HepG2 (cell line): ENCODE results near the gene UBA6. TPM values are rescaled to one million over a fixed set of nuclear protein-coding genes. Genes with fewer than 3 reads are reported as not detected.

Experiments used
- ATAC-seq: fragments of 200-7000 bp; cut with Tn5 transposase; 3 replicates; pipeline ENCODE4 v1.9.1; 2020; ENCODE audit warnings: mild to moderate bottlenecking, moderate library complexity
- BruUV-seq: library from RNA; stranded (reverse); fragments of 400-500 nt; replicated peaks from 2 replicates; lab custom pipeline; 2021; lab: Mats Ljungman, UMichigan
- CTCF ChIA-PET: fragments of 300-600 bp; formaldehyde crosslinking; extraction: SDS; loops from one replicate; lab custom pipeline; 2021; ENCODE audit warnings: low total read pairs, inconsistent platforms, low intra/inter-chr PET ratio; lab: Yijun Ruan, JAX
- POLR2A ChIA-PET: fragments of 350-600 bp; sonication (Branson Sonifier 250); formaldehyde crosslinking; loops from one replicate; lab custom pipeline; 2020; ENCODE audit warnings: antibody characterized with exemption, inconsistent platforms; lab: Yijun Ruan, JAX
- DNase-seq: peaks from one replicate; pipeline ENCODE4 v3.0.0-alpha.2; 2015; ENCODE audit warnings: low spot score
- FAIRE-seq: peaks from 3 replicates; lab custom pipeline; 2011; peaks lifted over from hg19 to GRCh38; lab: Jason Lieb, UNC
- H2AFZ ChIP-seq: one replicate; pipeline ENCODE4 v1.6.1; 2011; ENCODE audit warnings: low read length, inconsistent platforms
- H3K27ac ChIP-seq: fragments of 300-600 bp; 3 replicates; pipeline ENCODE4 v1.8.0; 2011; ENCODE audit warnings: mixed run types, mild to moderate bottlenecking, mixed read lengths, low read length, inconsistent platforms; ENCODE audit not compliant: insufficient read depth; ENCODE audit errors: extremely low read length
- H3K27me3 ChIP-seq, 2 experiments: fragments of 200-600 bp in 1 of 2; 2 replicates in 1 of 2; 3 replicates in 1 of 2; pipeline versions ENCODE4 v1.6.0 to v1.8.0; 2011; ENCODE audit warnings: low read length in 2 of 2, mild to moderate bottlenecking in 2 of 2, moderate library complexity in 2 of 2, inconsistent platforms in 1 of 2; ENCODE audit not compliant: insufficient read depth in 2 of 2, control insufficient read depth in 1 of 2
- H3K36me3 ChIP-seq, 2 experiments: fragments of 200-600 bp in 1 of 2; replicated peaks in 1 of 2; 2 replicates in 1 of 2; 3 replicates in 1 of 2; pipeline versions ENCODE4 v1.5.1 to v1.8.0; 2011; ENCODE audit warnings: low read length in 2 of 2, inconsistent platforms in 1 of 2; ENCODE audit not compliant: insufficient read depth in 2 of 2, control insufficient read depth in 1 of 2
- H3K4me1 ChIP-seq: 2 replicates; pipeline ENCODE4 v1.5.1; 2012; ENCODE audit warnings: low read length, inconsistent platforms; ENCODE audit not compliant: insufficient read depth
- H3K4me2 ChIP-seq: 2 replicates; pipeline ENCODE4 v1.6.0; 2011; ENCODE audit warnings: low read depth, low read length, inconsistent platforms
- H3K4me3 ChIP-seq, 3 experiments: fragments of 200-600 bp in 1 of 3; sonication (generic), shearing (Covaris generic) in 1 of 3; replicated peaks in 1 of 3; 2 replicates each; pipeline ENCODE4 v1.5.1; 2011 to 2016; ENCODE audit warnings: low read length in 3 of 3, inconsistent platforms in 2 of 3, low read depth in 2 of 3, mild to moderate bottlenecking in 2 of 3, control low read depth in 1 of 3, mixed read lengths in 1 of 3; ENCODE audit not compliant: insufficient read depth in 1 of 3
- H3K79me2 ChIP-seq: one replicate; pipeline ENCODE4 v1.6.1; 2011; ENCODE audit warnings: low read length, inconsistent platforms; ENCODE audit not compliant: insufficient read depth
- H3K9ac ChIP-seq: 2 replicates; pipeline ENCODE4 v1.6.0; 2011; ENCODE audit warnings: mild to moderate bottlenecking, low read depth, low read length, inconsistent platforms; ENCODE audit not compliant: insufficient read depth
- H3K9me3 ChIP-seq: 2 replicates; pipeline ENCODE4 v1.5.1; 2012; ENCODE audit warnings: mild to moderate bottlenecking, low read length
- H4K20me1 ChIP-seq: 2 replicates; pipeline ENCODE4 v1.6.0; 2011; ENCODE audit warnings: inconsistent platforms, mild to moderate bottlenecking, low read length, moderate library complexity; ENCODE audit not compliant: insufficient read depth
- ARNTL ChIP-seq: sonication (generic); formaldehyde crosslinking; IDR thresholded peaks from 2 replicates; pipeline ENCODE4 v1.4.0; 2020; ENCODE audit warnings: mild to moderate bottlenecking, missing genetic modification reagents
- MEIS1 ChIP-seq: sonication (generic); formaldehyde crosslinking; IDR thresholded peaks from 2 replicates; pipeline ENCODE4 v1.9.0; 2021; ENCODE audit warnings: mild to moderate bottlenecking, missing genetic modification reagents, moderate library complexity, borderline replicate concordance
- NFATC3 ChIP-seq: sonication (generic); formaldehyde crosslinking; IDR thresholded peaks from 2 replicates; pipeline ENCODE4 v1.5.1; 2020; ENCODE audit warnings: mild to moderate bottlenecking, missing genetic modification reagents
- NONO ChIP-seq, 2 experiments: fragments of 450-650 bp in 1 of 2; sonication (generic) in 1 of 2; formaldehyde crosslinking in 1 of 2; IDR thresholded peaks in 1 of 2; conservative IDR thresholded peaks in 1 of 2; 2 replicates each; pipeline versions ENCODE4 v1.6.1 to v1.8.0; 2017 to 2022; ENCODE audit warnings: mild to moderate bottlenecking in 1 of 2, missing genetic modification reagents in 1 of 2, moderate library complexity in 1 of 2
- ZMYM3 ChIP-seq: sonication (generic); formaldehyde crosslinking; IDR thresholded peaks from 2 replicates; pipeline ENCODE4 v1.5.1; 2020; ENCODE audit warnings: mild to moderate bottlenecking, missing genetic modification reagents
- ZNF24 ChIP-seq: fragments of 450-650 bp; IDR thresholded peaks from 2 replicates; pipeline ENCODE4 v1.6.1; 2017; ENCODE audit warnings: antibody characterized with exemption, mild to moderate bottlenecking
- ZNF567 ChIP-seq: sonication (generic); formaldehyde crosslinking; IDR thresholded peaks from 2 replicates; pipeline ENCODE4 v1.8.1; 2023; ENCODE audit warnings: mild to moderate bottlenecking, missing genetic modification reagents, borderline replicate concordance
- ZNF644 ChIP-seq: IDR thresholded peaks from 2 replicates; pipeline ENCODE4 v1.6.1; 2016; ENCODE audit warnings: low read depth
- ZNF816 ChIP-seq: sonication (generic); formaldehyde crosslinking; IDR thresholded peaks from 2 replicates; pipeline ENCODE4 v1.8.0; 2022; ENCODE audit warnings: missing genetic modification reagents, mild to moderate bottlenecking, borderline replicate concordance
- ZNF839 ChIP-seq: sonication (generic); formaldehyde crosslinking; IDR thresholded peaks from 2 replicates; pipeline ENCODE4 v1.4.0; 2020; ENCODE audit warnings: missing genetic modification reagents, mild to moderate bottlenecking, borderline replicate concordance
- WGBS: methylation state at CpG from one replicate; pipeline ENCODE4 v1.1.6; 2017; ENCODE audit warnings: low lambda C conversion rate; 5-methylcytosine and 5-hydroxymethylcytosine counted together
- in situ Hi-C: cut with HindIII; loops from 2 replicates; pipeline ENCODE4 v1.10.0; 2017; ENCODE audit warnings: low pct_unique_long_range_greater_than_20kb; ENCODE audit not compliant: extremely low pct_ligation_motif_present
- intact Hi-C: fragments of 100-400 bp; cut with micrococcal nuclease; formaldehyde crosslinking; loops from one replicate; pipeline ENCODE4 v1.10.0; 2022; ENCODE audit not compliant: unreplicated experiment
- polyA plus RNA-seq, 8 experiments: library from polyadenylated mRNA; depleted of rRNA in 3 of 8; stranded (reverse) in 7 of 8; unstranded in 1 of 8; fragments of >200 nt; fragmentation: Illumina TruSeq in 4 of 8; extraction: Trizol in 4 of 8; gene quantifications; 2 replicates each; pipeline versions ENCODE4 v1.2.1 to v1.2.3, GENCODE V29; 2011 to 2016; ENCODE audit warnings: low read depth in 4 of 8, missing spikeins in 1 of 8, mixed read lengths in 1 of 8; ENCODE audit not compliant: insufficient read depth in 1 of 8
- total RNA-seq, 5 experiments: library from RNA; depleted of rRNA; stranded (reverse); fragments of >200 nt; fragmentation: Illumina TruSeq; extraction: Trizol; gene quantifications; 2 replicates each; pipeline ENCODE4 v1.2.3, GENCODE V29; 2016; ENCODE audit warnings: low read depth in 1 of 5
- TF ChIP-seq, protein P1 (sequence below): sonication (generic); formaldehyde crosslinking; IDR thresholded peaks from 2 replicates; pipeline ENCODE4 v1.5.1; 2020; ENCODE audit warnings: mild to moderate bottlenecking, missing genetic modification reagents, borderline replicate concordance
- TF ChIP-seq, protein P2 (sequence below): sonication (generic); formaldehyde crosslinking; IDR thresholded peaks from 2 replicates; pipeline ENCODE4 v1.4.0; 2020; ENCODE audit warnings: mild to moderate bottlenecking, missing genetic modification reagents
- TF ChIP-seq, protein P3 (sequence below): IDR thresholded peaks from 2 replicates; pipeline ENCODE4 v1.6.1; 2016; ENCODE audit warnings: low read depth, borderline replicate concordance
- TF ChIP-seq, protein P4 (sequence below): sonication (generic); formaldehyde crosslinking; IDR thresholded peaks from 2 replicates; pipeline ENCODE4 v1.5.1; 2020; ENCODE audit warnings: mild to moderate bottlenecking, missing genetic modification reagents, borderline replicate concordance
- TF ChIP-seq, protein P5 (sequence below): sonication (generic); formaldehyde crosslinking; IDR thresholded peaks from 2 replicates; pipeline ENCODE4 v1.8.0; 2023; ENCODE audit warnings: mild to moderate bottlenecking, missing genetic modification reagents

Gene UBA6
- total and polyA plus RNA-seq, 2 of the 13 experiments (the other 11 are each of a cell fraction or from before 2014, with no cell fraction given) = 33.3 to 75.4 TPM

DNA sequence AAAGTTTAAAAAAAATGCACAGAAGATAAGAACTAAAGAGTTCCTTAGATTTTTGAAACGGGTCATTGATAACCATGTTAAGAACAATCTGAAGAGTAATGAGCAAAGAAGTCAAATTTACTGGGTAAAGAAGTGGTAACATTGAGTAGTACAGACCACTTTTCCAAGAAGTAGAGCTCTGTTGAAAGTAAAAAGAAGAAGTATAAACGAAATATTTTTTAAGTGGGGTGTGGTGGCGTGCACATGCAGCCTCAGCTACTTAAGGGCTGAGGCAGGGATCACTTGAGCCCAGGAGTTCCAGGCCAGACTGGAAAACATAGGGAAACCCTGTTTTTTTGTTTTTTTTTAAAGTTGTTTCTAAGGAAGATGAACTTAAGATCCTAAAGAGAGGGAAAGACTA lies 68.5 kb downstream of the UBA6 start:
- Histone ChIP-seq H4K20me1 (no peaks in the 10 kb centered on the region), H2AFZ (no peak overlapping the region), H3K27ac (no peak overlapping the region), H3K27me3 (no peaks in the 10 kb centered on the region), H3K4me2 (no peak overlapping the region), H3K9me3 (no peaks in the 10 kb centered on the region), H3K9ac (no peak overlapping the region), H3K79me2 (no peaks in the 10 kb centered on the region), H3K4me1 (no peaks in the 10 kb centered on the region), H3K4me3 (no peak overlapping the region), H3K36me3 (peaks cover 4 to 61% of the 10 kb centered on the region in 2 experiments)
- BruUV-seq = no TSS peak
- ATAC-seq (no peak), DNase-seq (no peak), FAIRE-seq (no peak)
- WGBS = 93% methylated on average over 3 of the region's 3 CpGs
- in situ Hi-C loops = no loop called here
- CTCF ChIA-PET = no interaction called here
- POLR2A ChIA-PET = no interaction called here
- intact Hi-C loops = no loop called here
- no peak for TF ChIP-seq ZNF839 (CRISPR knock-in tag)
- TF ChIP-seq, protein P1, sequence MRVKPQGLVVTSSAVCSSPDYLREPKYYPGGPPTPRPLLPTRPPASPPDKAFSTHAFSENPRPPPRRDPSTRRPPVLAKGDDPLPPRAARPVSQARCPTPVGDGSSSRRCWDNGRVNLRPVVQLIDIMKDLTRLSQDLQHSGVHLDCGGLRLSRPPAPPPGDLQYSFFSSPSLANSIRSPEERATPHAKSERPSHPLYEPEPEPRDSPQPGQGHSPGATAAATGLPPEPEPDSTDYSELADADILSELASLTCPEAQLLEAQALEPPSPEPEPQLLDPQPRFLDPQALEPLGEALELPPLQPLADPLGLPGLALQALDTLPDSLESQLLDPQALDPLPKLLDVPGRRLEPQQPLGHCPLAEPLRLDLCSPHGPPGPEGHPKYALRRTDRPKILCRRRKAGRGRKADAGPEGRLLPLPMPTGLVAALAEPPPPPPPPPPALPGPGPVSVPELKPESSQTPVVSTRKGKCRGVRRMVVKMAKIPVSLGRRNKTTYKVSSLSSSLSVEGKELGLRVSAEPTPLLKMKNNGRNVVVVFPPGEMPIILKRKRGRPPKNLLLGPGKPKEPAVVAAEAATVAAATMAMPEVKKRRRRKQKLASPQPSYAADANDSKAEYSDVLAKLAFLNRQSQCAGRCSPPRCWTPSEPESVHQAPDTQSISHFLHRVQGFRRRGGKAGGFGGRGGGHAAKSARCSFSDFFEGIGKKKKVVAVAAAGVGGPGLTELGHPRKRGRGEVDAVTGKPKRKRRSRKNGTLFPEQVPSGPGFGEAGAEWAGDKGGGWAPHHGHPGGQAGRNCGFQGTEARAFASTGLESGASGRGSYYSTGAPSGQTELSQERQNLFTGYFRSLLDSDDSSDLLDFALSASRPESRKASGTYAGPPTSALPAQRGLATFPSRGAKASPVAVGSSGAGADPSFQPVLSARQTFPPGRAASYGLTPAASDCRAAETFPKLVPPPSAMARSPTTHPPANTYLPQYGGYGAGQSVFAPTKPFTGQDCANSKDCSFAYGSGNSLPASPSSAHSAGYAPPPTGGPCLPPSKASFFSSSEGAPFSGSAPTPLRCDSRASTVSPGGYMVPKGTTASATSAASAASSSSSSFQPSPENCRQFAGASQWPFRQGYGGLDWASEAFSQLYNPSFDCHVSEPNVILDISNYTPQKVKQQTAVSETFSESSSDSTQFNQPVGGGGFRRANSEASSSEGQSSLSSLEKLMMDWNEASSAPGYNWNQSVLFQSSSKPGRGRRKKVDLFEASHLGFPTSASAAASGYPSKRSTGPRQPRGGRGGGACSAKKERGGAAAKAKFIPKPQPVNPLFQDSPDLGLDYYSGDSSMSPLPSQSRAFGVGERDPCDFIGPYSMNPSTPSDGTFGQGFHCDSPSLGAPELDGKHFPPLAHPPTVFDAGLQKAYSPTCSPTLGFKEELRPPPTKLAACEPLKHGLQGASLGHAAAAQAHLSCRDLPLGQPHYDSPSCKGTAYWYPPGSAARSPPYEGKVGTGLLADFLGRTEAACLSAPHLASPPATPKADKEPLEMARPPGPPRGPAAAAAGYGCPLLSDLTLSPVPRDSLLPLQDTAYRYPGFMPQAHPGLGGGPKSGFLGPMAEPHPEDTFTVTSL (CRISPR knock-in tag) = no peak
- TF ChIP-seq ZNF644 (CRISPR knock-in tag) = no peak
- TF ChIP-seq, protein P2, sequence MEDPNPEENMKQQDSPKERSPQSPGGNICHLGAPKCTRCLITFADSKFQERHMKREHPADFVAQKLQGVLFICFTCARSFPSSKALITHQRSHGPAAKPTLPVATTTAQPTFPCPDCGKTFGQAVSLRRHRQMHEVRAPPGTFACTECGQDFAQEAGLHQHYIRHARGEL (CRISPR knock-in tag) = no peak
- no peak for TF ChIP-seq ZNF567 (CRISPR knock-in tag)
- TF ChIP-seq, protein P3, sequence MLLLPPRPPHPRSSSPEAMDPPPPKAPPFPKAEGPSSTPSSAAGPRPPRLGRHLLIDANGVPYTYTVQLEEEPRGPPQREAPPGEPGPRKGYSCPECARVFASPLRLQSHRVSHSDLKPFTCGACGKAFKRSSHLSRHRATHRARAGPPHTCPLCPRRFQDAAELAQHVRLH (CRISPR knock-in tag) = no peak
- no peak for TF ChIP-seq MEIS1
- no peak for TF ChIP-seq NFATC3 (CRISPR knock-in tag)
- no peak for TF ChIP-seq ZNF24
- TF ChIP-seq NONO (IDR thresholded peaks at IDR 0.05) = no peak
- no peak for TF ChIP-seq NONO (CRISPR knock-in tag; conservative IDR thresholded peaks at IDR 0.05)
- no peak for TF ChIP-seq ZMYM3 (CRISPR knock-in tag)
- TF ChIP-seq ARNTL (CRISPR knock-in tag) = no peak
- TF ChIP-seq, protein P4, sequence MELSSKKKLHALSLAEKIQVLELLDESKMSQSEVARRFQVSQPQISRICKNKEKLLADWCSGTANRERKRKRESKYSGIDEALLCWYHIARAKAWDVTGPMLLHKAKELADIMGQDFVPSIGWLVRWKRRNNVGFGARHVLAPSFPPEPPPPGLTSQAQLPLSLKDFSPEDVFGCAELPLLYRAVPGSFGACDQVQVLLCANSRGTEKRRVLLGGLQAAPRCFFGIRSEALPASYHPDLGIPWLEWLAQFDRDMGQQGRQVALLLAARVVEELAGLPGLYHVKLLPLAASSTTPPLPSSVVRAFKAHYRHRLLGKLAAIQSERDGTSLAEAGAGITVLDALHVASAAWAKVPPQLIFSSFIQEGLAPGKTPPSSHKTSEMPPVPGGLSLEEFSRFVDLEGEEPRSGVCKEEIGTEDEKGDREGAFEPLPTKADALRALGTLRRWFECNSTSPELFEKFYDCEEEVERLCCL (CRISPR knock-in tag) = no peak
- TF ChIP-seq, protein P5, sequence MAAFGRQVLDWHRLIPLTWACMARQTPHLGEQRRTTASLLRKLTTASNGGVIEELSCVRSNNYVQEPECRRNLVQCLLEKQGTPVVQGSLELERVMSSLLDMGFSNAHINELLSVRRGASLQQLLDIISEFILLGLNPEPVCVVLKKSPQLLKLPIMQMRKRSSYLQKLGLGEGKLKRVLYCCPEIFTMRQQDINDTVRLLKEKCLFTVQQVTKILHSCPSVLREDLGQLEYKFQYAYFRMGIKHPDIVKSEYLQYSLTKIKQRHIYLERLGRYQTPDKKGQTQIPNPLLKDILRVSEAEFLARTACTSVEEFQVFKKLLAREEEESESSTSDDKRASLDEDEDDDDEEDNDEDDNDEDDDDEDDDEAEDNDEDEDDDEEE = no peak
- TF ChIP-seq ZNF816 (CRISPR knock-in tag) = no peak
